SH-SY5Y (cell line): Measurements from ENCODE around the gene CRABP1.

ENCODE experiments used
- GATA2 ChIP-seq: IDR thresholded peaks from 2 replicates; pipeline ENCODE4 v1.6.1; 2011; ENCODE audit warnings: mild to moderate bottlenecking, low read depth, low read length
- GATA3 ChIP-seq: IDR thresholded peaks from 2 replicates; pipeline ENCODE4 v1.6.1; 2011; ENCODE audit warnings: low read depth, mild to moderate bottlenecking, low read length, moderate library complexity

- TF ChIP-seq GATA3: no peak
- TF ChIP-seq GATA2: 0 out of 2 replicates have a peak, but pooled peaks have one; percentile 14
These were observed 24.1 kb downstream of the CRABP1 start for GRCh38 chr15:78364233-78364632.
